HepG2 (cell line): ENCODE measurements around the gene FAM3B. TPM values are rescaled to one million over a fixed set of nuclear protein-coding genes. Genes with fewer than 3 reads are reported as not detected.

Source experiments
- ATAC-seq: fragments of 200-7000 bp; cut with Tn5 transposase; 3 replicates; pipeline ENCODE4 v1.9.1; 2020; ENCODE audit warnings: mild to moderate bottlenecking, moderate library complexity
- BruUV-seq: library from RNA; stranded (reverse); fragments of 400-500 nt; replicated peaks from 2 replicates; lab custom pipeline; 2021; lab: Mats Ljungman, UMichigan
- CTCF ChIA-PET: fragments of 300-600 bp; formaldehyde crosslinking; extraction: SDS; loops from one replicate; lab custom pipeline; 2021; ENCODE audit warnings: low total read pairs, inconsistent platforms, low intra/inter-chr PET ratio; lab: Yijun Ruan, JAX
- POLR2A ChIA-PET: fragments of 350-600 bp; sonication (Branson Sonifier 250); formaldehyde crosslinking; loops from one replicate; lab custom pipeline; 2020; ENCODE audit warnings: antibody characterized with exemption, inconsistent platforms; lab: Yijun Ruan, JAX
- DNase-seq: peaks from one replicate; pipeline ENCODE4 v3.0.0-alpha.2; 2015; ENCODE audit warnings: low spot score
- FAIRE-seq: peaks from 3 replicates; lab custom pipeline; 2011; peaks lifted over from hg19 to GRCh38; lab: Jason Lieb, UNC
- H2AFZ ChIP-seq: one replicate; pipeline ENCODE4 v1.6.1; 2011; ENCODE audit warnings: low read length, inconsistent platforms
- H3K27ac ChIP-seq: fragments of 300-600 bp; 3 replicates; pipeline ENCODE4 v1.8.0; 2011; ENCODE audit warnings: mixed run types, mild to moderate bottlenecking, mixed read lengths, low read length, inconsistent platforms; ENCODE audit not compliant: insufficient read depth; ENCODE audit errors: extremely low read length
- H3K27me3 ChIP-seq, 2 experiments: fragments of 200-600 bp in 1 of 2; 2 replicates in 1 of 2; 3 replicates in 1 of 2; pipeline versions ENCODE4 v1.6.0 to v1.8.0; 2011; ENCODE audit warnings: low read length in 2 of 2, mild to moderate bottlenecking in 2 of 2, moderate library complexity in 2 of 2, inconsistent platforms in 1 of 2; ENCODE audit not compliant: insufficient read depth in 2 of 2, control insufficient read depth in 1 of 2
- H3K36me3 ChIP-seq, 2 experiments: fragments of 200-600 bp in 1 of 2; replicated peaks in 1 of 2; 2 replicates in 1 of 2; 3 replicates in 1 of 2; pipeline versions ENCODE4 v1.5.1 to v1.8.0; 2011; ENCODE audit warnings: low read length in 2 of 2, inconsistent platforms in 1 of 2; ENCODE audit not compliant: insufficient read depth in 2 of 2, control insufficient read depth in 1 of 2
- H3K4me1 ChIP-seq: 2 replicates; pipeline ENCODE4 v1.5.1; 2012; ENCODE audit warnings: low read length, inconsistent platforms; ENCODE audit not compliant: insufficient read depth
- H3K4me2 ChIP-seq: 2 replicates; pipeline ENCODE4 v1.6.0; 2011; ENCODE audit warnings: low read depth, low read length, inconsistent platforms
- H3K4me3 ChIP-seq, 3 experiments: fragments of 200-600 bp in 1 of 3; sonication (generic), shearing (Covaris generic) in 1 of 3; replicated peaks in 1 of 3; 2 replicates each; pipeline ENCODE4 v1.5.1; 2011 to 2016; ENCODE audit warnings: low read length in 3 of 3, inconsistent platforms in 2 of 3, low read depth in 2 of 3, mild to moderate bottlenecking in 2 of 3, control low read depth in 1 of 3, mixed read lengths in 1 of 3; ENCODE audit not compliant: insufficient read depth in 1 of 3
- H3K79me2 ChIP-seq: one replicate; pipeline ENCODE4 v1.6.1; 2011; ENCODE audit warnings: low read length, inconsistent platforms; ENCODE audit not compliant: insufficient read depth
- H3K9ac ChIP-seq: 2 replicates; pipeline ENCODE4 v1.6.0; 2011; ENCODE audit warnings: mild to moderate bottlenecking, low read depth, low read length, inconsistent platforms; ENCODE audit not compliant: insufficient read depth
- H3K9me3 ChIP-seq: 2 replicates; pipeline ENCODE4 v1.5.1; 2012; ENCODE audit warnings: mild to moderate bottlenecking, low read length
- H4K20me1 ChIP-seq: 2 replicates; pipeline ENCODE4 v1.6.0; 2011; ENCODE audit warnings: inconsistent platforms, mild to moderate bottlenecking, low read length, moderate library complexity; ENCODE audit not compliant: insufficient read depth
- ATF1 ChIP-seq: IDR thresholded peaks from 2 replicates; pipeline ENCODE4 v1.6.1; 2016; ENCODE audit warnings: mild to moderate bottlenecking, control low read depth
- EP300 ChIP-seq, 3 experiments: sonication (generic) in 1 of 3; formaldehyde crosslinking in 1 of 3; IDR thresholded peaks; 2 replicates each; pipeline versions ENCODE4 v1.5.1 to v1.6.1; 2011 to 2020; ENCODE audit warnings: low read depth in 2 of 3, low read length in 2 of 3, borderline replicate concordance in 1 of 3, improper control_type of control experiment in 1 of 3, mild to moderate bottlenecking in 1 of 3, missing genetic modification reagents in 1 of 3, moderate library complexity in 1 of 3
- FIP1L1 ChIP-seq: fragments of 200-400 bp; formaldehyde crosslinking; IDR thresholded peaks from 2 replicates; pipeline ENCODE4 v1.6.1; 2018; ENCODE audit warnings: low read depth, mild to moderate bottlenecking, low read length, moderate library complexity, borderline replicate concordance; ENCODE audit not compliant: insufficient read depth
- NFE2 ChIP-seq: sonication (generic); formaldehyde crosslinking; IDR thresholded peaks from 2 replicates; pipeline ENCODE4 v1.4.0; 2020; ENCODE audit warnings: missing genetic modification reagents
- NFE2L1 ChIP-seq: sonication (generic); formaldehyde crosslinking; IDR thresholded peaks from 2 replicates; pipeline ENCODE4 v1.4.0; 2020; ENCODE audit warnings: missing genetic modification reagents, mild to moderate bottlenecking, borderline replicate concordance
- POGZ ChIP-seq: sonication (generic); formaldehyde crosslinking; IDR thresholded peaks from 2 replicates; pipeline ENCODE4 v1.4.0; 2020; ENCODE audit warnings: mild to moderate bottlenecking, missing genetic modification reagents
- PPARG ChIP-seq: conservative IDR thresholded peaks from 2 replicates; pipeline ENCODE4 v1.6.1; 2016; ENCODE audit warnings: missing biosample characterization, missing genetic modification reagents
- SIN3A ChIP-seq: IDR thresholded peaks from 2 replicates; pipeline ENCODE4 v1.6.1; 2011; ENCODE audit warnings: low read depth, mild to moderate bottlenecking, control low read depth, low read length, borderline replicate concordance
- SMARCC2 ChIP-seq: fragments of 450-650 bp; IDR thresholded peaks from 2 replicates; pipeline ENCODE4 v1.6.1; 2017; ENCODE audit warnings: antibody characterized with exemption, mild to moderate bottlenecking
- SNAPC4 ChIP-seq: sonication (generic); formaldehyde crosslinking; IDR thresholded peaks from 2 replicates; pipeline ENCODE4 v1.4.0; 2020; ENCODE audit warnings: mild to moderate bottlenecking, missing genetic modification reagents
- TARDBP ChIP-seq: sonication (generic); formaldehyde crosslinking; IDR thresholded peaks from 2 replicates; pipeline ENCODE4 v1.8.0; 2022; ENCODE audit warnings: mild to moderate bottlenecking, missing genetic modification reagents
- ZEB1 ChIP-seq: IDR thresholded peaks from 2 replicates; pipeline ENCODE4 v1.6.1; 2012; ENCODE audit warnings: mild to moderate bottlenecking, low read depth, inconsistent platforms; ENCODE audit not compliant: insufficient replicate concordance
- ZMYM4 ChIP-seq: sonication (generic); formaldehyde crosslinking; IDR thresholded peaks from 2 replicates; pipeline ENCODE4 v1.8.1; 2023; ENCODE audit warnings: mild to moderate bottlenecking, missing genetic modification reagents
- ZNF431 ChIP-seq: sonication (generic); formaldehyde crosslinking; IDR thresholded peaks from 2 replicates; pipeline ENCODE4 v1.9.0; 2022; ENCODE audit warnings: missing genetic modification reagents, low read depth, mild to moderate bottlenecking, borderline replicate concordance
- ZNF543 ChIP-seq: sonication (generic); formaldehyde crosslinking; IDR thresholded peaks from 2 replicates; pipeline ENCODE4 v1.4.0; 2020; ENCODE audit warnings: mild to moderate bottlenecking, missing genetic modification reagents
- ZNF782 ChIP-seq: sonication (generic); formaldehyde crosslinking; IDR thresholded peaks from 2 replicates; pipeline ENCODE4 v1.4.0; 2020; ENCODE audit warnings: missing genetic modification reagents, mild to moderate bottlenecking, borderline replicate concordance
- ZNF816 ChIP-seq: sonication (generic); formaldehyde crosslinking; IDR thresholded peaks from 2 replicates; pipeline ENCODE4 v1.8.0; 2022; ENCODE audit warnings: missing genetic modification reagents, mild to moderate bottlenecking, borderline replicate concordance
- ZNF841 ChIP-seq: sonication (generic); formaldehyde crosslinking; IDR thresholded peaks from 2 replicates; pipeline ENCODE4 v1.8.1; 2023; ENCODE audit warnings: missing genetic modification reagents, borderline replicate concordance
- WGBS: methylation state at CpG from one replicate; pipeline ENCODE4 v1.1.6; 2017; ENCODE audit warnings: low lambda C conversion rate; 5-methylcytosine and 5-hydroxymethylcytosine counted together
- in situ Hi-C: cut with HindIII; loops from 2 replicates; pipeline ENCODE4 v1.10.0; 2017; ENCODE audit warnings: low pct_unique_long_range_greater_than_20kb; ENCODE audit not compliant: extremely low pct_ligation_motif_present
- intact Hi-C: fragments of 100-400 bp; cut with micrococcal nuclease; formaldehyde crosslinking; loops from one replicate; pipeline ENCODE4 v1.10.0; 2022; ENCODE audit not compliant: unreplicated experiment
- polyA plus RNA-seq, 8 experiments: library from polyadenylated mRNA; depleted of rRNA in 3 of 8; stranded (reverse) in 7 of 8; unstranded in 1 of 8; fragments of >200 nt; fragmentation: Illumina TruSeq in 4 of 8; extraction: Trizol in 4 of 8; gene quantifications; 2 replicates each; pipeline versions ENCODE4 v1.2.1 to v1.2.3, GENCODE V29; 2011 to 2016; ENCODE audit warnings: low read depth in 4 of 8, missing spikeins in 1 of 8, mixed read lengths in 1 of 8; ENCODE audit not compliant: insufficient read depth in 1 of 8
- total RNA-seq, 5 experiments: library from RNA; depleted of rRNA; stranded (reverse); fragments of >200 nt; fragmentation: Illumina TruSeq; extraction: Trizol; gene quantifications; 2 replicates each; pipeline ENCODE4 v1.2.3, GENCODE V29; 2016; ENCODE audit warnings: low read depth in 1 of 5

FAM3B gene
- total and polyA plus RNA-seq, 2 of the 13 experiments (the other 11 are each of a cell fraction or from before 2014, with no cell fraction given), result 46.5 to 62.0 TPM

DNA sequence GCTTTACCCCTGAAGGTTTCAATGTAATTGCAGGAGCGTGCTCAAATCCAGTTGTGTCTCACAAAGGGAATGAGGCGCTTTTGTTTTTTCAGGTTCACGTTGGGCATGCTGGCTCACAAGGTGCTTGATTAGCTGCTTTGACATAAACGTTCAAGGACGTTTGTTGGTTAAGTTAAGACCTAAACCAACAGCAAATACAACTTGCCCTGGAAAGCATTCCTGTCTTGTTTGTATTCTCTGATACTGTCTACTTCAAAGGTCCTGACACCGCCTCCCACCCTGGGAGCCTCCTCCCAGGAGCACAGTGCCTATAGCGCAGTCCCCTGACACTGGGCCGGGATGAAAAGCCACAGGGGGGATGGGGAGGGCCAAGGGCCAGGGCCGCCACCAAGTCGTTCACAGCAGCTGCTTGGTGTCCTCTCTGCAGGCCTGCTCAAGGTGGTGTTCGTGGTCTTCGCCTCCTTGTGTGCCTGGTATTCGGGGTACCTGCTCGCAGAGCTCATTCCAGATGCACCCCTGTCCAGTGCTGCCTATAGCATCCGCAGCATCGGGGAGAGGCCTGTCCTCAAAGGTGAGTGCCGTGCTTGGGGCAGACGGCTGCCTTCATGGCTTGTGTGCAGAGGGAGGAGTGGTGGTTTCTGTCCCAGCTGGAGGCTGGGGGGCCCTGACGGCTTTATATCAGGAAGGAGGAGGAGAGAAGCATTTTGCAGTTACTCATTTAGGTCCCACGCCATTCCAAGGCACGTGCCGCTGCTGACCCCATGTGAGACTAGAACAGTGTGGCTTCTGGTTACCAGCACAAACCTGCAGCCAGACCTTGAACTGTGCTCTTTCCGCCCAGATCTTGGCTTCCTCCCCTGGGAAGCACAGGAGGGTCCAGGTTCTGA is 6.1 kb downstream of the FAM3B start:
- H3K4me1 ChIP-seq, result peaks cover 97% of the 10 kb centered on the region
- H3K27me3 ChIP-seq, result no peaks in the 10 kb centered on the region
- peak; percentile 99 for DNase-seq
- ChIA-PET POLR2A (interaction anchor here (0.6 to 8.6 kb wide), 21 partner anchors 9 to 441 kb away, joined by 3 to 105 read pairs (median 5); partner anchors contain the start of gene MX2), CTCF (interaction anchor here (1.8 kb wide), 1 partner anchor 40 kb away, joined by 3 read pairs; no protein-coding TSS in a partner anchor)
- FAIRE-seq, result peak; percentile 99
- H3K9me3 ChIP-seq, result no peaks in the 10 kb centered on the region
- H3K79me2 ChIP-seq, result peaks cover 32% of the 10 kb centered on the region
- peak overlapping the region; percentile 76 for H3K9ac ChIP-seq
- in situ Hi-C loops, result no loop called here
- no peaks in the 10 kb centered on the region for H4K20me1 ChIP-seq
- peak; percentile 89 for ATAC-seq
- H3K36me3 ChIP-seq, result peaks cover 0 to 6% of the 10 kb centered on the region in 2 experiments; a peak in 1 of 5 replicates
- peak overlapping the region; percentile 96 for H3K27ac ChIP-seq
- intact Hi-C loops, result loop anchor here (1.0 to 2.0 kb wide), 3 partner anchors 38 to 44 kb away; no protein-coding TSS in a partner anchor
- no TSS peak for BruUV-seq
- peak overlapping the region; percentile 0 for H2AFZ ChIP-seq
- H3K4me2 ChIP-seq, result peak overlapping the region; percentile 97
- peak overlapping the region; percentile 38 to 69 (median 40) for H3K4me3 ChIP-seq
- 0% methylated on average over 14 of the region's 23 CpGs for WGBS
- no peak for TF ChIP-seq ATF1
- TF ChIP-seq PPARG (CRISPR knock-in tag), result 0 out of 2 replicates have a peak, but pooled peaks have one; percentile 54
- no peak for TF ChIP-seq ZNF816
- TF ChIP-seq ZEB1, result peak; percentile 71
- no peak; the same call in 1 of the 2 replicates for TF ChIP-seq ZMYM4 (CRISPR knock-in tag)
- no peak for TF ChIP-seq SMARCC2
- TF ChIP-seq FIP1L1, result no peak
- TF ChIP-seq EP300 (IDR thresholded peaks at IDR 0.05; ENCODE audit: low read depth in 2 of 2, low read length in 2 of 2), result peak; percentile 86 to 97; a peak in 3 of 4 replicates
- peak; percentile 94 for TF ChIP-seq EP300 (CRISPR knock-in tag; IDR thresholded peaks at IDR 0.05; ENCODE audit: borderline replicate concordance)
- peak; percentile 91 for TF ChIP-seq TARDBP (CRISPR knock-in tag)
- TF ChIP-seq SNAPC4 (CRISPR knock-in tag), result peak; percentile 66; the same call in 1 of the 2 replicates
- TF ChIP-seq NFE2L1, result peak; percentile 93; the same call in 1 of the 2 replicates
- 0 out of 2 replicates have a peak, but pooled peaks have one; percentile 72 for TF ChIP-seq ZNF543 (CRISPR knock-in tag)
- peak; percentile 64 for TF ChIP-seq POGZ (CRISPR knock-in tag)
- TF ChIP-seq ZNF782 (CRISPR knock-in tag), result no peak
- no peak for TF ChIP-seq NFE2 (CRISPR knock-in tag)
- no peak for TF ChIP-seq ZNF431 (CRISPR knock-in tag)
- TF ChIP-seq SIN3A, result peak; percentile 14; the same call in 1 of the 2 replicates
- no peak for TF ChIP-seq ZNF841 (CRISPR knock-in tag)
